Cardiac muscle cell (in vitro differentiated cells and primary cell): Measurements from ENCODE around the gene JMJD8. TPM values are rescaled to one million over a fixed set of nuclear protein-coding genes. Genes with fewer than 3 reads are reported as not detected.

Experiments used
- DNase-seq, 2 donors: peaks; one replicate each; pipeline versions ENCODE4 v3.0.0 to v3.0.0-alpha.2; 2010 to 2017; ENCODE audit warnings: low read depth in 1 of 2, low spot score in 1 of 2
- H3K27ac ChIP-seq: fragments of 200-600 bp; sonication (generic); 2 replicates; pipeline ENCODE4 v1.5.1; 2016
- H3K27me3 ChIP-seq: fragments of 200-600 bp; sonication (generic); 2 replicates; pipeline ENCODE4 v1.6.0; 2016; ENCODE audit warnings: control low read depth
- H3K36me3 ChIP-seq: fragments of 200-600 bp; sonication (generic); 2 replicates; pipeline ENCODE4 v1.5.1; 2016; ENCODE audit warnings: control low read depth
- H3K4me1 ChIP-seq: fragments of 200-600 bp; sonication (generic); 2 replicates; pipeline ENCODE4 v1.8.1; 2017; ENCODE audit warnings: low read depth, mild to moderate bottlenecking, mixed run types
- H3K4me3 ChIP-seq: fragments of 200-600 bp; sonication (generic); 2 replicates; pipeline ENCODE4 v1.5.1; 2016; ENCODE audit warnings: mild to moderate bottlenecking
- H3K9me3 ChIP-seq: fragments of 200-600 bp; sonication (generic); 2 replicates; pipeline ENCODE4 v1.5.1; 2017; ENCODE audit warnings: low read depth, mild to moderate bottlenecking, control low read depth
- CTCF ChIP-seq: IDR thresholded peaks from 2 replicates; pipeline ENCODE4 v1.5.1; 2012; ENCODE audit warnings: low read depth, mild to moderate bottlenecking, low read length
- polyA plus RNA-seq: library from polyadenylated mRNA; unstranded; fragments of >200 nt; fragmentation: Nextera tagmentation; extraction: Ambion mirVana; gene quantifications from 2 replicates; pipeline ENCODE4 v1.2.1, GENCODE V29; 2016
- total RNA-seq: library from RNA; depleted of rRNA; stranded (reverse); fragments of >200 nt; gene quantifications from 2 replicates; pipeline ENCODE4 v1.2.3, GENCODE V29; 2016

Gene JMJD8
- total and polyA plus RNA-seq, 2 experiments from 2014 or later = 105 to 118 TPM

- peaks cover 11% of the 10 kb centered on the region for H3K4me1 ChIP-seq
- H3K27me3 ChIP-seq = peaks cover 34% of the 10 kb centered on the region
- no peak for DNase-seq
- H3K27ac ChIP-seq = peak overlapping the region; percentile 80
- H3K4me3 ChIP-seq = peak overlapping the region; percentile 81
- no peak for TF ChIP-seq CTCF
- H3K36me3 ChIP-seq = peaks cover 11% of the 10 kb centered on the region
- no peaks in the 10 kb centered on the region for H3K9me3 ChIP-seq
Observed at GRCh38 chr16:689175-689897, 5.2 kb upstream of the JMJD8 start.

- Histone ChIP-seq H3K27ac (no peak overlapping the region), H3K4me3 (no peak overlapping the region), H3K9me3 (no peaks in the 10 kb centered on the region), H3K27me3 (peaks cover 16% of the 10 kb centered on the region), H3K4me1 (peaks cover 11% of the 10 kb centered on the region), H3K36me3 (peaks cover 18% of the 10 kb centered on the region)
- no peak for DNase-seq
- TF ChIP-seq CTCF = no peak
Observed at GRCh38 chr16:687499-687898, 3.4 kb upstream of the JMJD8 start.

GRCh38 chr16:686459-687260, 2.5 kb upstream of the JMJD8 start:
- H3K27ac ChIP-seq = no peak overlapping the region
- peaks cover 11% of the 10 kb centered on the region for H3K4me1 ChIP-seq
- peaks cover 27% of the 10 kb centered on the region for H3K36me3 ChIP-seq
- DNase-seq = no peak
- TF ChIP-seq CTCF = no peak
- H3K9me3 ChIP-seq = no peaks in the 10 kb centered on the region
- peaks cover 8% of the 10 kb centered on the region for H3K27me3 ChIP-seq
- no peak overlapping the region for H3K4me3 ChIP-seq

GRCh38 chr16:685967-686366, 1.8 kb upstream of the JMJD8 start:
- TF ChIP-seq CTCF = peak; percentile 44
- Histone ChIP-seq H3K4me1 (peaks cover 16% of the 10 kb centered on the region), H3K27ac (no peak overlapping the region), H3K27me3 (peaks cover under 1% of the 10 kb centered on the region), H3K36me3 (peaks cover 32% of the 10 kb centered on the region), H3K4me3 (no peak overlapping the region), H3K9me3 (no peaks in the 10 kb centered on the region)
- peak; percentile 43 to 52 for DNase-seq

- peak overlapping the region; percentile 68 for H3K27ac ChIP-seq
Observed at GRCh38 chr16:684961-685696, 995 bp upstream of the JMJD8 start.

More at GRCh38 chr16:684961-685696, 995 bp upstream of the JMJD8 start:
- no peak for TF ChIP-seq CTCF
- Histone ChIP-seq H3K27me3 (no peaks in the 10 kb centered on the region), H3K36me3 (peaks cover 32% of the 10 kb centered on the region), H3K9me3 (no peaks in the 10 kb centered on the region), H3K4me1 (peaks cover 16% of the 10 kb centered on the region), H3K4me3 (no peak overlapping the region)
- no peak for DNase-seq
